GM20431 (cell line): ENCODE results near the gene ADAM11.
"Not testable (repeated sequence)": the region's sequence is repeated elsewhere in the genome, so short reads cannot be mapped to it uniquely, and the experiment has no call there.

Experiments
- in situ Hi-C: fragments of 300-500 bp; cut with MseI, MboI; formaldehyde crosslinking; loops from one replicate; pipeline ENCODE4 v1.15.0; 2020; ENCODE audit warnings: low sequenced_read_pairs; ENCODE audit not compliant: unreplicated experiment

The ADAM11 gene

DNA sequence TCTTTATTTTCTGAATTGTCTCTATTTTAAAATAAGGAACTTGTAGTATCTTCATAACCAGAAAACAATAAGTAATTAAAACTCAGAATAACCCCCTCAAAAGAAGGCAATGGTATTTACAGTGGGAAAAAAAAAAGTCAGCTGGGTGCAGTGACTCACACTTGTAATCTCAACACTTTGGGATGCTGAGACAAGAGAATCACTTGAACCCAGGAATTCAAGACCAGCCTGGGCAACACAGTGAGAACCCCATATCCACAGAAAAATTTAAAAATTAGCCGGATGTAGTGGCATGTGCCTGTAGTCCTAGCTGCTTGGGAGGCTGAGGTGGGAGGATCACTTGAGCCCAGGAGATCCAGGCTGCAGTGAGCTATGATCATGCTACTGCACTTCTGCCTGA, 33.5 kb downstream of the ADAM11 start:
- in situ Hi-C loops: no loop called here

DNA sequence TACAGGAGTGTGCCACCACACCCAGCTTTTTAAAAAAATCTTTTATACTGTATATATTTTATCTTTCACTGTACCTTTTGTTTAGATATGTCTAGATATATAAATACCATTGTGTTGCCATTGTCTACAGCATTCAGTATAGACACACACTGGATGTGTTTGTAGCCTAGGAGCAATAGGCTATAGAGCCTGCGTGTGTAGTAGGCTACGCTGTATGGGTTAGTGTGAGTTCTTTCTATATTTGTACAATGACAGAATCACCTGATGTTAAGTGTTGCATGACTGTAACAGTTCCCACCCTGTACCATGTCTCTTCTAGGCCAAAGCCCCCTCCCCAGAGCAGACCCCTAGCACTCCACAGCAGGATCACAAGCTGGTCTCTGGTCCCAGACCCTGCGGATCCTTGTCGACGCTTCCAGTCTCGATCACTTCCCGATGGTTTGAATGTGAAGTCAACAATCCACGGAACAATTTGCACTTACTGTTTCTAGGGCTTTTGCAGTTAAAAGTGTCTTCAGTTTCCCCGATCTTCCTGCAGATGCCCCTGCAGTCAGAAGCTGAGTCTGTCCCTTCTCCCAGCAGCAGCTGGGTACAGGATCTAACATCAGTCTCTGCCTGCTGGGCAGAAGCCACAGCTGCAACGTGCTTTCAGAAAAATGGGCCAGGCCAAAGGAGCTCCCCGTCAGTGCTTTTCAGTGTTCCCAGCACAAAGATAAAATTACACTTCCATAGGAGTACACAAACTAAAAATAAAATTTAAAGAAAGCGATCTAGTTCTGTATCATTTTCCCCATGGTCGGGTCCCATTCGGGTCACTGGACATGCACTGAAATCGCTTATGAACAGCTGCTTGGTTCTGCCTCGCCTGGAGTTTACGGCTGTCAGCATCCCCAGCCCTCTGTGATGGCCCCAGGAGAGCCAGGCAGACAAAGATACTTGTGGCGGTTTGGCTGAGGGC, 35.4 kb downstream of the ADAM11 start:
- in situ Hi-C loops: no loop called here

DNA sequence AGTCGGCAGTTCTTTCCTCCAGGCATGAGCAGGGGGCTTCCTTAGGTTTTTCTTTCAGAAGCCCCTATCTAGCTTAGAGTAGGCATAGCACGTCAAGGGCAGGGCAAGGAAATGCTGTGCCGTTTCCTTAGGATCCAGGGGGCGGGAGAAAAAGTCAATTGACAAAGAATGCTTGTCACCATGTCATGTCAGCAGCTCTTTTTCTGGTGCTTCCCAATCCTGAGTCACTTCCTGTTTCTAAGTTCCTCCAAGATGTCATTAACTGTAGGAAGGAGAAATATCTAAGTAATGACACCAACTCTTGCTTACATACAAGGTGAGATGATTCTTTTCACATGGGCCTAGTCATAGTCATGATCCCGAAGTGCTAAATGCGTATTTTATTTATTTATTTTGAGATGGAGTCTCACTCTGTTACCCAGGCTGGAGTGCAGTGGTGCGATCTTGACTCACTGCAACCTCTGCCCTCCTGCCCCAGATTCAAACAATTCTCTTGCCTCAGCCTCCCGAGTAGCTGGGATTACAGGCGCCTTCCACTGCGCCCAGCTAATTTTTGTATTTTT, 36.1 kb downstream of the ADAM11 start:
- in situ Hi-C loops: no loop called here

DNA sequence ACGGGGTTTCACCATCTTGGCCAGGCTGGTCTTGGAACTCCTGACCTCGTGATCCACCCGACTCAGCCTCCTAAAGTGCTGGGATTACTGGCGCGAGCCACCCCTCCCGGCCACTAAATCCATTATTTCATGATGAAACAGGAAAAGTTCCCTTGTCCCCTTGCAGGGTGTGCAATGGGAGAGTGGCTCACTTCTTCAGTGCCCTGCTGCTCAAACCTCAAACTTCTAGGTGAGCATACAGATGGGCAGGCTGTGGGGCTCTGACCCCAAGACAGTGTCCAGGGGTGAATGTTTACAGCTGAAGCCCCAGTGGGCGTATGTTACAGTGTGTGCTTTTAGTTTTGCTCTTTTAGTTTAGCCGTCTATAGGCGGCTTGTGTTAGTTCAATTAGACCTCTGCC, 36.6 kb downstream of the ADAM11 start:
- in situ Hi-C loops: no loop called here

DNA sequence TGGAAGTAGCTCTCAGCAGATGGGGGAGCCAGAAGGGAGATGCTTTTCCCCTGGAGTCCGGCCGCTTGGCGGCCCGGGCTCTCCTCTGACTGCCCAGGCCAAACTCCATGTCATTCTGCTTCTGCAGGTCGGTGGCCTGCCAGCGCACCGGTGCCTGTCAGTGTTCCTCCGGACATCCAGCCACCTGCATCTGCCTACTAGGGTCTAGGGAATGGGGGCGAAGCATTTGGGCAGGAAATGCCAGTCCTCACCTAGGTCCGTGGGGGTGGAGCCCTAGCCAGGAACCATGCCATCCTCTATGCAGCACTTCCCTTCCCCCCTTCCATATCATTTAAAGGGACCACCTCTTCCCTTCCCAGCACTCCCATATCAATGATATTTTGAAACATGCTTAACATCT, 37.1 kb downstream of the ADAM11 start:
- in situ Hi-C loops: no loop called here

DNA sequence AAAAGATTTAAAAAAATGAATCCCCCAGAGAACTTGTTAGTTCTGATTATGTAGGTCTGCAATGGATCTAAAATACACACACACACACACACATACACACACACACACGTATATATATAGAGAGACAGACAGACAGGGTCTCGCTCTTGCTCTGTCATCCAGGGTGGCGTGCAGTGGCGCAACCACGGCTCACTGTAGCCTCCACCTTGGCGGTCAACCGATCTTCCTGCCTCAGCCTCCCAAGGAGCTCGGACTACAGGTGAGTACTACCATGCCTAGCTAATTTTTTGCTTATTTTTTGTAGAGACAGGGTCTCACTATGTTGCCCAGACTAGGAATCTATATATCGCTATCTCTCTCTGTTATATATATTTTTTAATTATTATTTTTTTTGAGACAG, 37.9 kb downstream of the ADAM11 start:
- in situ Hi-C loops: no loop called here

DNA sequence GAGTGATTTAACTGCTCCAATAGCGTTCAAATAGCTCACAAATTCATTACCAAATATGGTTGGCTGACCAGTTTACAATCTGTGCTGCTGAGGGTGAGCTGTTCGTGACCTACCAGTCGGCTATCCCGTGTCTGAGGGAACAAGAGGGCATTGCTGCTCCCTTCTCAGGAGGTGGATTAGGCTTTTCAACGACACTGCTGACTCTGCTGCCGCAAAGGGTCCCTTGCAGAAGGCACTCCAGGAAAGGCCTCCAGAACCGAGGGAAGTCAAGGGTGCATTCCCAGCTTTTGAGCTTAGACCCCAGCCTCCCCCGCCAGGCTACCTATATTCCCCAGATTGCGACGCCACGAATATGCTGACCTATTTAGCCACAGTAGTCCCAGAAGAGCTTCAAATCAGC, 39.0 kb downstream of the ADAM11 start:
- in situ Hi-C loops: no loop called here

DNA sequence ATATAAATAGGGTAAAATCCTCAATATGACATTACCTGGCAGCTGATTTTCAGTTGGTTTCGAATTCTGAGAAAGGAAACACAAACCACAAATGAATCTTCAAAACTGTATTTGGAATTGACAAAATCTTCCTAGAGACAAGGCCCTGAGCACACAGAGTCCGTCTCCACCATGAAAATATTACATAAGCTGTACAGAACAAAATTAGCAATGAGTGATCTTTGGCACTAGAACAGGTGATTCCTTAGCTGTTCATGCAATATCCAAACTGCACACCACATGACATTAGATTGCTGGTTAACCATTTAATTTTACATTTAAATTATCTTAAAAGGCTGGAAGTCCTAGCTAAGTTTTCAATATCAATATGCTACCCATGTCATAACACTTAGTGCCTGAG, 39.6 kb downstream of the ADAM11 start:
- in situ Hi-C loops: no loop called here

DNA sequence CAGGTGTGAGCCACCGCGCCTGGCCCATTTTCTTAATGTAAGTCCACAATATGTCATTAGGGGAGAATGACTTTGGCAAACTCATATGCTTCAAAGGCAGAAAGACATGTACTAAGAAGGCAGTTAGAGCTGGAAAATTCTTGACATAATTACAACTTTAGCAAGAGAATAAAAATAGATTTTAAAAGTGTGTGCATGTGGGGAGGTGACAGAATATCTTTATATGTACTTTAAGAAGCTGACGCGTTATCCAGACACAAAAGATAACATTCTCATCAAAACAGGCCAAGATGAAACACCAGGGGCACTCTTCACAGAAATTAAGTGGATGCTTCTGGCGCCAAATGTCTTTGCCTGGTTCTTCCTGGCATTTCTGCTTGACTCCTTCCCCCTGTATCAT, 43.1 kb downstream of the ADAM11 start:
- in situ Hi-C loops: no loop called here

DNA sequence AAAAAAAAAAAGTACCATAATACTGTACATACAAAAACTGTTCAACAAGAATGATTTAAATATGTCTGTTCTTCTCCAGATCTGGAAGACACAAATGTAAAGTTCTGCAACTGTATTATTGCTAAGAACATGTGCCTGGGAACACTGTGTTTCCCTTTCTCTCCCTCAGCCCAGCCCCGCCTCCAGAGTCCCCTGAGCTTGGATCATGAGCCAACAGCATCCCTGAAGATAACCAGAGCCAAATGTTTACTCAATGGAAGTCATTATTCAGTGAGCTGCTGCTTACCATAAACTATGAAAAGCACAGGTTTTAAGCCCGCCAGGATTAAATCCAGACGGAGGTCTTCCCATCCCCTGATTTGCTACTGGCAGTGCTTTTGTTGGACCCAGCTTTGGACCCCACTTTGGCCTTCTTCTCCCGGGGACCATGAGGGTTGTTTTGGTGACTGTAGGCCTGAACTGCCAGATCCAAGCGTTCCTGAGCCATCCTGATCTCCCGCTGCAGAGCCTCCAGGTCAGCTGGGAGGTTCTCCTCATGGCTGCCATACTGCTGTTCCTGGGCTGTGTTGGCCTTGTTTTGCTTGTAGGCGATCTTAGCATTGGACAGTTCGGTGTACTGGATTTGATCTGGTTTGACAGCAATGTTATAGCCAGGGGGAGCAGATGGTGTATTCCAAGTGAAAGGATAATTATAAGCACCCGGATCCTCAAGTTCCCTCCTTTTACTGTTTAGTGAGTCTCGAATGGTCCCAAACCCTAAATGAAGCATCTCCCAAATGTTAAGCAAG, 45.7 kb downstream of the ADAM11 start:
- in situ Hi-C loops: no loop called here

DNA sequence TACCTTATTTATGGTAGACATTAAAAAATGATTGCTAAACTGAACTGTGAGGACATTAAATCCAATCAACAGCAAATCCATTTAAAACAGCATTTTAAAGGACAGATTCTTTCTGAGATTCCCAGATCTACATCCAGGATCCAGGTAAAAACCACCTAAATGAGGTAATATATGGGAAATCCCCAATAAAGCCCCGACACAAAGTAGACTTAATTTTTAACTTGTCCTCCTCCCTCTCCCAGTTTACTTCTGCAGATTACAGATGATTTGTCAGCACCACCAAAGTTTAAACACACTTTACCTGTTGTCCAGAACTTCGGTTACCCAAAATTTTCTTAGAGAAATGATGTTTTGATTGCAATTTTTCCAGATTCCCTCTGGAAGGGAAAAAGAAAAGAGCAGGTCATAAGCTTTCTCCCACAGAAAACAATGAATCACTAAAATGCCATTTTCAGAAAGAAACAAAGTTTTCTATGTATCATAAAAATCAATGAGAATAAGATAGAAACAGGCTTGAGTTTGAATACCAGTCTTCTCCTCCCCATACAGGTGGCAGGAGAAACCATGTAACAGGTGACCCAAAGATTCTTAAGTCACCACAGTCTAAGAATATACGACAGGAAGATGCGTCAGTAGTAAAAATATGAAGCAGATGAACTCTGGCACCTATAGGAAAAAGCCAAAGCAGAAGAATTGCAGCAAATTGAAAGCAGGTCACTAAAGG, 48.5 kb downstream of the ADAM11 start:
- in situ Hi-C loops: no loop called here

DNA sequence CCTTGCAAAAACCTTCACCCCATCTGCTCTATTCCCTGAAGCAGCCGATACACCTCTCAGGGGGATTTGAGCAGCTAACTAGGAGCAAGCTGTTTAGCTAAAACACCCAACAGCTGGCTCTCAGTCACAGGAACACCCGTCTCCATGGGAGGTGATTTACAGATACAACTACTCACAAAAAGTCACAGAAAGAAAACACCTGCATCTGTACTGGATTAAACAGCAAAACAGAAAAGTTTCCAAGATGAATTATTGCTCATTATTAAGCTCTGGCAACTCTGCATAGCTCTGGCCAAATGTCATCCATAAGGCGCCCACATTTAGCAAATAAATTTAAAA, 49.0 kb downstream of the ADAM11 start:
- in situ Hi-C loops: no loop called here

DNA sequence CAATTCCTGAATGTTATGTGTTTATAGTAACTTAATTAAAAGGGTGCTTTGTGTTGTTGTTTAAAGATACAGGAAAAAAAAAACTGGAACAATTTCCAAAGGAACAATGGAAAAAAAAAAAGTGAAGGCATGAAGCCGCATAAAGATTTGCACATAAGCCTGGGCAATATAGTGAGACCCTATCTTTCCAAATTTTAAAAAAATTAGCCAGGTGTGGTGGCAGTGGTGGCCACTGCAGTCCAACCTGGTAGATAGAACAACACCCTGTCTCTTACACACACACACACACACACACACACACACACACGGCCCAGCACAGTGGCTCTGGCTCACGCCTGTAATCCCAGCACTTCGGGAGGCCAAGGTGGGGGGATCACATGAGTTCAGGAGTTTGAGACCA, 49.4 kb downstream of the ADAM11 start:
- in situ Hi-C loops: no loop called here

DNA sequence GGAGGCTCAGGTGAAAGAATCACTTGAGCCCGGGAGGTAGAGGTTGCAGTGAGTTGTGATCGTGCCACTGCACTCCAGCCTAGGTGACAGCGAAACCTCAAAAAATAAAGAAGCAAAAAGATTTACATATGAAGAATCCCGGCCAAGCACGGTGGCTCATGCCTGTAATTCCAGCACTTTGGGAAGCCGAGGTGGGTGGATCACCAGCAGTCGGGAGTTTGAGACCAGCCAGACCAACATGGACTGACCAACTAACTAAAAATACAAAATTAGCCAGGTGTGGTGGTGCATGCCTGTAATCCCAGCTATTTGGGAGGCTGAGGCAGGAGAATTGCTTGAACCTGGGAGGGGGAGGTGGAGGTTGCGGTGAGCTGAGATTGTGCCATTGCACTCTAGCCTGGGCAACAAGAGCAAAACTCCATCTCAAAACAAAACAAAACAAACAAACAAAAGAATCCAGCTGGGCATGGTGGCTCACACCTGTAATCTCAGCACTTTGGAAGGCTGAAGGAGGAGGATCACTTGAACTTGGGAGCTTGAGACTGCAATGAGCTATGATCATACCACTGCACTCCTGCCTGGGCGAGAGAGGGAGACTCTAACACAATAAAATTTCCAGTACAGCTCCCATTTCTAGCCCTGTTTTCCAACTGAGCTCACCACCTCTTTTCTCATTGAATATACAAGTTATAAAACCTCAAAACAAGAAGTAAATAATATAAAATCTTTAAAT, 50.0 kb downstream of the ADAM11 start:
- in situ Hi-C loops: not testable (repeated sequence)

DNA sequence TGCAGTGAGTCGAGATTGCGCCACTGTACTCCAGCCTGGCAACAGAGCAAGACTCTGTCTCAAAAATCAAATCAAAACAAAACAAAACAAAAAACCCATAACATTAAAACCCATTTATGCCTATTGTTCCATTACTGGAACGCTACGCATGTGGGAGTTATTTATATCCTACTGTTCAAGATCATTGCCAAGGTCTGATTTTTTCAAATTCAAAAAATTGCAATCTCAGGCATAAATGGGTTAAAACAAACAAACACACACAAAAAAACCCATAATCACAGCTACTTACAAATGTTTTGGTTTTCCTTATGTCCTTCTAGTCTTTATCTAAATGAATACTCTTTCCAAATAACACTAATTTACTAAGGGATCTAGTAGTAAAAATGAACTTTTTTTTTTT, 53.5 kb downstream of the ADAM11 start:
- in situ Hi-C loops: no loop called here

DNA sequence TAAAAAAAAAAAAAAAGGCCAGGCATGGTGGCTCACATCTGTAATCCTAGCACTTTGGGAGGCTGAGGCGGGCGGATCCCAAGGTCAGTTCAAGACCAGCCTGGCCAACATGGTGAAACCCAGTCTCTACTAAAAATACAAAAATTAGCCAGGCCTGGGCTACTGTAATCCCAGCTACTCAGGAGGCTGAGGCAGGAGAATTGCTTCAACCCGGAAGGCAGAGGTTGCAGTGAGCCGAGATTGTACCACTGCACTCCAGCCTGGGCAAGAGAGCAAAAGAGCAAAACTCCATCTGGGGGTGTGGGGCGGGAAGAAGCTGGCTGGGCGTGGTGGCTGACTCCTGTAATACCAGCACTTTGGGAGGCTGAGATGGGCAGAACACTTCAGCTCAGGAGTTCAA, 59.7 kb downstream of the ADAM11 start:
- in situ Hi-C loops: not testable (repeated sequence)

DNA sequence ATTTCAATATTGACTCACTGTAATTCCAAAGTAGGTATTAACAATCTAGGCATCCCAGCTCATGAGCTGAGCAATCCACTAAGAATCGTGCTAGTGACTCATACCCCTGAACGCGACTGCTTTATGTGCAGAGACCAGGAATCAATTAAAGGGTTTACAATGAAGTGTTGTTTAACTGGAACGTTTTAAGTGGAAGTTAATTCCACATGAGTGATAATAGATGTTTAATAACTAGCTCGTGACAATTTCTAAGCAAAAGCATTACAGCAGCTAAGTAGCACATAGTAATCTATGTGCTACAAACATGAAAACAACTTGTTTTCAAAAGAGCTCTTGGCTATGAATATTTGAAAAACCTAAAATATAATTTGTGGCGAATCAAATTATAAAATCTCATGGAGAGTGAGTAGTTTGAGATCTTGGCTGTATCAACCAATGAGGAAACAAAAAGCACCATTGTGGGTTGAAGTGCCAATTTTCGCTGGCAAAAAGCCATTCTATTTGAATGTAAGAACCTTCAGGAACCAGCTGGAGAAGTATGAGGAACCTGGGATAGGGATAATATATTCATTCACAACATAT, 61.9 kb downstream of the ADAM11 start:
- in situ Hi-C loops: no loop called here

DNA sequence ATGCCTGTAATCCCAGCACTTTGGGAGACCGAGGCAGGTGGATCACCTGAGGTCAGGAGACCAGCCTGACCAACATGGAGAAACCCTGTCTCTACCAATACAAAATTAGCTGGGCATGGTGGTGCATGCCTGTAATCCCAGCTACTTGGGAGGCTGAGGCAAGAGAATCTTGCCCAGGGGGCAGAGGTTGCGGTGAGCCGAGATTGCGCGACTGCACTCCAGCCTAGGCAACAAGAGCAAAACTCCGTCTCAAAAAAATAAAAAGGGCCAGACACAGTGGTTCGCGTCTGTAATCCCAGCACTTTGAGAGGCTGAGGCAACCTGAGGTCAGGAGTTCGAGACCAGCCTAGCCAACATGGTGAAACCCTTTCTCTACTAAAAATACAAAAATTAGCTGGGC, 66.4 kb downstream of the ADAM11 start:
- in situ Hi-C loops: not testable (repeated sequence)

DNA sequence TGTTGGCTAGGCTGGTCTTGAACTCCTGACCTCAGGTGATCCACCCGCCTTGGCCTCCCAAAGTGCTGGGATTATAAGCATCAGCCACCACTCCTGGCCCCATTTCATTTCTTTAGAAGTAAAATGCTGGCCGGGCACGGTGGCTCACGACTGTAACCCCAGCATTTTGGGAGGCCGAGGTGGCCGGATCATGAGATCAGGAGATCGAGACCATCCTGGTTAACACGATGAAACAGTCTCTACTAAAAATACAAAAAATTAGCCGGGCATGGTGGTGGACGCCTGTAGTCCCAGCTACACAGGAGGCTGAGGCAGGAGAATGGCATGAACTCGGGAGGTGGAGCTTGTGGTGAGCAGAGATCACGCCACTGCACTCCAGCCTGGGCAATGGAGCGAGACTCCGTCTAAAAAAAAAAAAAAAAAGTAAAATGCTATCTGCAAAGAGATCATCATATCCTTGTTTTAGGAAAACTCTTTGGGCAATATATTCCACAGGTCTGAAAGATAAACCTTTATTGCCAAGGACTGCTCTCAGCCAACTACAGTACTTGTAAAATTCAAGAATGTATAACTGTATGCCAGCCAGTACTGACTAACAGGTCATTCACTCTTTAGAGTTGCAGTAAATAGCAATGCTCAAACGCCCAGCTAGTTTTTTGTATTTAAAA, 67.5 kb downstream of the ADAM11 start:
- in situ Hi-C loops: no loop called here
